K562 (cell line): ENCODE measurements around the gene IFFO2. TPM values are rescaled to one million over a fixed set of nuclear protein-coding genes. Genes with fewer than 3 reads are reported as not detected.

ENCODE experiments used
- ATAC-seq: fragments of 200-7000 bp; cut with Tn5 transposase; 3 replicates; pipeline ENCODE4 v1.9.1; 2020; ENCODE audit warnings: moderate library complexity
- BruUV-seq: library from RNA; stranded (reverse); fragments of 400-500 nt; replicated peaks from 2 replicates; lab custom pipeline; 2021; lab: Mats Ljungman, UMichigan
- CTCF ChIA-PET: fragments of 300-600 bp; formaldehyde crosslinking; extraction: SDS; loops from one replicate; lab custom pipeline; 2021; ENCODE audit warnings: low intra/inter-chr PET ratio; lab: Yijun Ruan, JAX
- POLR2A ChIA-PET: fragments of 300-600, 350-650 bp; sonication (Branson Sonifier 250); formaldehyde crosslinking; extraction: SDS; loops from one replicate; lab custom pipeline; 2021; ENCODE audit warnings: antibody characterized with exemption, inconsistent platforms; lab: Yijun Ruan, JAX
- DNase-seq, 4 experiments: peaks; one replicate each; pipeline versions ENCODE4 v3.0.0 to v3.0.0-alpha.2; 2011 to 2018; ENCODE audit warnings: low spot score in 3 of 4, mixed read lengths in 3 of 4; ENCODE audit errors: extremely low read depth in 1 of 4
- FAIRE-seq: peaks from 2 replicates; lab custom pipeline; 2011; peaks lifted over from hg19 to GRCh38; lab: Jason Lieb, UNC
- H2AFZ ChIP-seq: 2 replicates; pipeline ENCODE4 v1.6.0; 2011; ENCODE audit warnings: low read depth, low read length, control low read depth, inconsistent platforms
- H3K27ac ChIP-seq: fragments of 200-600 bp; 3 replicates; pipeline ENCODE4 v1.8.0; 2011; ENCODE audit warnings: low read depth, mild to moderate bottlenecking, control low read depth, inconsistent platforms, low read length, moderate library complexity, mixed read lengths; ENCODE audit errors: extremely low read depth
- H3K27me3 ChIP-seq, 2 experiments: fragments of 300-600 bp in 1 of 2; 2 replicates in 1 of 2; 3 replicates in 1 of 2; pipeline versions ENCODE4 v1.6.0 to v1.8.0; 2011; ENCODE audit warnings: inconsistent platforms in 2 of 2, low read length in 2 of 2, mild to moderate bottlenecking in 1 of 2, mixed read lengths in 1 of 2, moderate library complexity in 1 of 2; ENCODE audit not compliant: control insufficient read depth in 2 of 2, insufficient read depth in 2 of 2
- H3K36me3 ChIP-seq: fragments of 300-600 bp; 3 replicates; pipeline ENCODE4 v1.8.0; 2011; ENCODE audit warnings: mild to moderate bottlenecking, low read length, inconsistent platforms; ENCODE audit not compliant: control insufficient read depth, insufficient read depth
- H3K4me1 ChIP-seq, 2 experiments: fragments of 200-600 bp in 1 of 2; replicated peaks in 1 of 2; 2 replicates in 1 of 2; 3 replicates in 1 of 2; pipeline versions ENCODE4 v1.5.1 to v1.8.0; 2011; ENCODE audit warnings: inconsistent platforms in 2 of 2, low read length in 2 of 2, mild to moderate bottlenecking in 1 of 2, mixed read lengths in 1 of 2, moderate library complexity in 1 of 2; ENCODE audit not compliant: control insufficient read depth in 2 of 2, insufficient read depth in 2 of 2
- H3K4me2 ChIP-seq: 2 replicates; pipeline ENCODE4 v1.6.1; 2011; ENCODE audit warnings: low read length, control low read depth, inconsistent platforms, mixed read lengths; ENCODE audit not compliant: insufficient read depth
- H3K4me3 ChIP-seq: fragments of 200-600 bp; sonication (generic), shearing (Covaris generic); 2 replicates; pipeline ENCODE4 v1.5.1; 2016; ENCODE audit warnings: control low read depth, inconsistent platforms
- H3K79me2 ChIP-seq: fragments of 200-600 bp; 3 replicates; pipeline ENCODE4 v1.8.0; 2011; ENCODE audit warnings: low read length, inconsistent platforms; ENCODE audit not compliant: control insufficient read depth, insufficient read depth
- H3K9ac ChIP-seq, 2 experiments: 2 replicates each; pipeline versions ENCODE4 v1.6.0 to v1.6.1; 2011; ENCODE audit warnings: low read depth in 2 of 2, low read length in 2 of 2, control low read depth in 1 of 2, inconsistent platforms in 1 of 2, mild to moderate bottlenecking in 1 of 2, mixed read lengths in 1 of 2; ENCODE audit not compliant: insufficient read depth in 1 of 2
- H3K9me1 ChIP-seq: one replicate; pipeline ENCODE4 v1.6.0; 2011; ENCODE audit warnings: inconsistent platforms, mild to moderate bottlenecking, low read length, moderate library complexity; ENCODE audit not compliant: control insufficient read depth, insufficient read depth
- H3K9me3 ChIP-seq: replicated peaks from 2 replicates; pipeline ENCODE4 v1.5.1; 2011; ENCODE audit warnings: low read depth, low read length, inconsistent platforms; ENCODE audit not compliant: control insufficient read depth, insufficient read depth
- H4K20me1 ChIP-seq: replicated peaks from 2 replicates; pipeline ENCODE4 v1.6.1; 2011; ENCODE audit warnings: low read length, inconsistent platforms, mixed read lengths; ENCODE audit not compliant: control insufficient read depth, insufficient read depth
- CBX8 ChIP-seq: fragments of 200-600 bp; sonication (generic); IDR thresholded peaks from 2 replicates; pipeline ENCODE4 v1.6.1; 2012; ENCODE audit warnings: borderline replicate concordance, mixed run types, low read depth, mild to moderate bottlenecking, moderate library complexity, mixed read lengths, low read length, control low read depth, inconsistent platforms; ENCODE audit not compliant: poor library complexity, severe bottlenecking; ENCODE audit errors: extremely low read depth
- GATA2 ChIP-seq: sonication (generic); formaldehyde crosslinking; IDR thresholded peaks from 2 replicates; pipeline ENCODE4 v1.4.0; 2020; ENCODE audit warnings: mild to moderate bottlenecking, missing genetic modification reagents
- KLF10 ChIP-seq: fragments of 250-450 bp; sonication (Bioruptor Pico); IDR thresholded peaks from 2 replicates; pipeline ENCODE4 v1.6.1; 2021; ENCODE audit warnings: matching md5 sums
- L3MBTL2 ChIP-seq: fragments of 450-650 bp; IDR thresholded peaks from 2 replicates; pipeline ENCODE4 v1.6.1; 2016; ENCODE audit warnings: mild to moderate bottlenecking, moderate library complexity
- MCM2 ChIP-seq: fragments of 450-650 bp; IDR thresholded peaks from 2 replicates; pipeline ENCODE4 v1.6.1; 2017; ENCODE audit warnings: low read depth, mild to moderate bottlenecking
- MYBL2 ChIP-seq, 2 experiments: fragments of 450-650 bp in 1 of 2; sonication (generic) in 1 of 2; formaldehyde crosslinking in 1 of 2; IDR thresholded peaks; 2 replicates each; pipeline versions ENCODE4 v1.6.1 to v1.8.1; 2017 to 2022; ENCODE audit warnings: borderline replicate concordance in 1 of 2, inconsistent platforms in 1 of 2, low read depth in 1 of 2, mild to moderate bottlenecking in 1 of 2, missing genetic modification reagents in 1 of 2, moderate library complexity in 1 of 2
- SRSF7 ChIP-seq: fragments of 200-400 bp; formaldehyde crosslinking; optimal IDR thresholded peaks from 2 replicates; pipeline ENCODE3; 2017; ENCODE audit warnings: mild to moderate bottlenecking, low read depth, low read length
- USF2 ChIP-seq: sonication (generic); formaldehyde crosslinking; IDR thresholded peaks from 2 replicates; pipeline ENCODE4 v1.5.0; 2020; ENCODE audit warnings: missing genetic modification reagents
- ZBTB33 ChIP-seq: sonication (generic); formaldehyde crosslinking; IDR thresholded peaks from 2 replicates; pipeline ENCODE4 v1.8.1; 2023; ENCODE audit warnings: mild to moderate bottlenecking, missing genetic modification reagents
- WGBS: fragments of 100-300 bp; shearing (Covaris generic); methylation state at CpG from one replicate; pipeline ENCODE4 v1.1.6; 2016; ENCODE audit warnings: low coverage, mixed read lengths; ENCODE audit not compliant: insufficient coverage; ENCODE audit errors: missing lambda C conversion rate; 5-methylcytosine and 5-hydroxymethylcytosine counted together
- in situ Hi-C: fragments of 300-500 bp; cut with MboI; formaldehyde crosslinking; loops from 4 replicates; pipeline ENCODE4 v1.15.0; 2018; ENCODE audit warnings: inconsistent platforms, mixed read lengths
- intact Hi-C: fragments of 100-400 bp; cut with micrococcal nuclease; formaldehyde crosslinking; loops from 2 replicates; pipeline ENCODE4 v1.14.2; 2022
- polyA plus RNA-seq, 8 experiments: library from polyadenylated mRNA; depleted of rRNA in 4 of 8; stranded (reverse) in 5 of 8; unstranded in 3 of 8; fragments of >200 nt; fragmentation: Nextera tagmentation in 2 of 8; fragmentation: Illumina TruSeq in 1 of 8; extraction: Ambion mirVana in 2 of 8; extraction: Trizol in 1 of 8; gene quantifications; 2 replicates each; pipeline versions ENCODE4 v1.2.1 to v1.2.3, GENCODE V29; 2011 to 2014; ENCODE audit warnings: inconsistent platforms in 1 of 8, missing spikeins in 1 of 8
- total RNA-seq, 7 experiments: library from RNA; depleted of rRNA in 6 of 7; stranded (reverse); fragments of >200 nt in 6 of 7; fragmentation: Illumina TruSeq in 2 of 7; extraction: Trizol in 2 of 7; gene quantifications; 2 replicates each; pipeline versions ENCODE4 v1.2.1 to v1.2.3, GENCODE V29; 2011 to 2021; ENCODE audit warnings: low replicate concordance in 1 of 7
- TF ChIP-seq, protein P1 (sequence below), 2 experiments: fragments of 250-450 bp in 1 of 2; fragments of 450-650 bp in 1 of 2; sonication (Bioruptor Pico) in 1 of 2; IDR thresholded peaks; 2 replicates each; pipeline versions ENCODE4 v1.6.1 to v1.8.0; 2016 to 2021; ENCODE audit warnings: mild to moderate bottlenecking in 2 of 2, moderate library complexity in 2 of 2, missing compliant biosample characterization in 1 of 2, missing genetic modification characterization in 1 of 2
- TF ChIP-seq, protein P2 (sequence below): fragments of 450-650 bp; conservative IDR thresholded peaks from 2 replicates; pipeline ENCODE4 v1.6.1; 2016; ENCODE audit warnings: missing genetic modification characterization, low read depth, mild to moderate bottlenecking, missing compliant biosample characterization, moderate library complexity
- TF ChIP-seq, protein P3 (sequence below): fragments of 450-650 bp; IDR thresholded peaks from 2 replicates; pipeline ENCODE4 v1.7.0; 2016; ENCODE audit warnings: borderline replicate concordance

Gene IFFO2
- total and polyA plus RNA-seq, 9 of the 15 experiments (the other 6 are each of a cell fraction or from before 2014, with no cell fraction given) = 0.15 to 1.0 (median 0.44) TPM; not detected in 2

- H4K20me1 ChIP-seq = peaks cover 4% of the 10 kb centered on the region
- intact Hi-C loops (no loop called here), in situ Hi-C loops (no loop called here)
- POLR2A ChIA-PET = interaction anchor here (0.6 to 0.7 kb wide), 2 partner anchors 32 to 690 kb away, joined by 3 read pairs; no protein-coding TSS in a partner anchor
- no peaks in the 10 kb centered on the region for H3K9me1 ChIP-seq
- H3K9me3 ChIP-seq = no peaks in the 10 kb centered on the region
- DNase-seq (no peak), ATAC-seq (no peak), FAIRE-seq (no peak)
- H3K9ac ChIP-seq = no peak overlapping the region
- H3K27ac ChIP-seq = no peak overlapping the region
- H3K27me3 ChIP-seq = peaks cover 44 to 60% of the 10 kb centered on the region in 2 experiments
- no peak overlapping the region for H3K4me3 ChIP-seq
- no peaks in the 10 kb centered on the region for H3K4me1 ChIP-seq
- no peaks in the 10 kb centered on the region for H3K36me3 ChIP-seq
- WGBS = 2% methylated on average over 4 of the region's 4 CpGs
- H3K4me2 ChIP-seq = no peak overlapping the region
- CTCF ChIA-PET = no interaction called here
- BruUV-seq = no TSS peak
- H2AFZ ChIP-seq = no peak overlapping the region
- no peaks in the 10 kb centered on the region for H3K79me2 ChIP-seq
- TF ChIP-seq, protein P1, sequence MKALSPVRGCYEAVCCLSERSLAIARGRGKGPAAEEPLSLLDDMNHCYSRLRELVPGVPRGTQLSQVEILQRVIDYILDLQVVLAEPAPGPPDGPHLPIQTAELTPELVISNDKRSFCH (CRISPR knock-in tag; IDR thresholded peaks at IDR 0.05) = no peak
- TF ChIP-seq, protein P1 (tag; IDR thresholded peaks at IDR 0.05) = no peak
- no peak for TF ChIP-seq KLF10
- no peak for TF ChIP-seq GATA2 (CRISPR knock-in tag)
- no peak for TF ChIP-seq L3MBTL2
- no peak for TF ChIP-seq CBX8
- no peak for TF ChIP-seq USF2 (CRISPR knock-in tag)
- no peak for TF ChIP-seq MCM2
- TF ChIP-seq SRSF7 = no peak
- no peak for TF ChIP-seq MYBL2 (IDR thresholded peaks at IDR 0.05; ENCODE audit: low read depth)
- TF ChIP-seq MYBL2 (CRISPR knock-in tag; IDR thresholded peaks at IDR 0.05; ENCODE audit: borderline replicate concordance) = no peak
- TF ChIP-seq, protein P2, sequence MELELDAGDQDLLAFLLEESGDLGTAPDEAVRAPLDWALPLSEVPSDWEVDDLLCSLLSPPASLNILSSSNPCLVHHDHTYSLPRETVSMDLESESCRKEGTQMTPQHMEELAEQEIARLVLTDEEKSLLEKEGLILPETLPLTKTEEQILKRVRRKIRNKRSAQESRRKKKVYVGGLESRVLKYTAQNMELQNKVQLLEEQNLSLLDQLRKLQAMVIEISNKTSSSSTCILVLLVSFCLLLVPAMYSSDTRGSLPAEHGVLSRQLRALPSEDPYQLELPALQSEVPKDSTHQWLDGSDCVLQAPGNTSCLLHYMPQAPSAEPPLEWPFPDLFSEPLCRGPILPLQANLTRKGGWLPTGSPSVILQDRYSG = no peak
- TF ChIP-seq ZBTB33 (CRISPR knock-in tag) = no peak
- TF ChIP-seq, protein P3, sequence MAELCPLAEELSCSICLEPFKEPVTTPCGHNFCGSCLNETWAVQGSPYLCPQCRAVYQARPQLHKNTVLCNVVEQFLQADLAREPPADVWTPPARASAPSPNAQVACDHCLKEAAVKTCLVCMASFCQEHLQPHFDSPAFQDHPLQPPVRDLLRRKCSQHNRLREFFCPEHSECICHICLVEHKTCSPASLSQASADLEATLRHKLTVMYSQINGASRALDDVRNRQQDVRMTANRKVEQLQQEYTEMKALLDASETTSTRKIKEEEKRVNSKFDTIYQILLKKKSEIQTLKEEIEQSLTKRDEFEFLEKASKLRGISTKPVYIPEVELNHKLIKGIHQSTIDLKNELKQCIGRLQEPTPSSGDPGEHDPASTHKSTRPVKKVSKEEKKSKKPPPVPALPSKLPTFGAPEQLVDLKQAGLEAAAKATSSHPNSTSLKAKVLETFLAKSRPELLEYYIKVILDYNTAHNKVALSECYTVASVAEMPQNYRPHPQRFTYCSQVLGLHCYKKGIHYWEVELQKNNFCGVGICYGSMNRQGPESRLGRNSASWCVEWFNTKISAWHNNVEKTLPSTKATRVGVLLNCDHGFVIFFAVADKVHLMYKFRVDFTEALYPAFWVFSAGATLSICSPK = no peak
Measured at GRCh38 chr1:18970762-18971161, 14.3 kb upstream of the IFFO2 start.
